Jurkat, Clone E6-1 (cell line): Measurements from ENCODE around the gene SET.
"Not testable (repeated sequence)": the region's sequence is repeated elsewhere in the genome, so short reads cannot be mapped to it uniquely, and the experiment has no call there.

ENCODE experiments used
- DNase-seq: peaks from one replicate; pipeline ENCODE4 v3.0.0-alpha.2; 2011; ENCODE audit warnings: low read depth, low spot score
- H3K4me3 ChIP-seq: 2 replicates; pipeline ENCODE4 v1.5.1; 2011; ENCODE audit warnings: mild to moderate bottlenecking, low read length, control low read depth, moderate library complexity

The SET gene

GRCh38 chr9:128684325-128685199 is 4.5 kb upstream of the SET start:
- peak overlapping the region; percentile 24 for H3K4me3 ChIP-seq
- no peak for DNase-seq

- DNase-seq = no peak
- H3K4me3 ChIP-seq = no peak overlapping the region
These were observed 3.2 kb upstream of the SET start for GRCh38 chr9:128685636-128686489.

DNA sequence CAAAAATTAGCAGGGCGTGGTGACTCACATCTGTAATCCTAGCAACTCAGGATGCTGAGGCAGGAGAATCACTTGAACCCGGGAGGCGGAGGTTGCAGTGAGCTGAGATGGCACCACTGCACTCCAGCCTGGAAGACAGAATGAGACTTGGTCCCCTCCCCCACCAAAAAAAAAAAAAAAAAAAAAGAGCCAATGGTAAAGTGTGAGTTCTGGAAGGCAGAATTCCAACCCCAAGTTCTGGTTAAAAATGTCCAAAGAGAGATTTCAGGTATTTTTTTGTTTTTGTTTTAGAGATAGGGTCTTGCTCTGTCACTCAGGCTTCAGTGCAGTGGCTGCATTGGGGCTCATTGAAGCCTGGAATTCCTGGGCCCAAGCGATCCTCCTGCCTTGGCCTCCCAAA is 1.6 kb upstream of the SET start:
- no peak for DNase-seq
- no peak overlapping the region for H3K4me3 ChIP-seq

GRCh38 chr9:128689293-128689774 is 312 bp downstream of the SET start:
- DNase-seq = no peak

GRCh38 chr9:128689820-128690683 is 1.0 kb downstream of the SET start:
- DNase-seq = peak; percentile 56
- peak overlapping the region; percentile 81 for H3K4me3 ChIP-seq

More at GRCh38 chr9:128689293-128689774, 312 bp downstream of the SET start:
- H3K4me3 ChIP-seq = peak overlapping the region; percentile 52

- DNase-seq = no peak
- peak overlapping the region; percentile 81 for H3K4me3 ChIP-seq
These were observed 1.6 kb downstream of the SET start for GRCh38 chr9:128690684-128691034.

GRCh38 chr9:128693738-128694137 is 4.7 kb downstream of the SET start:
- H3K4me3 ChIP-seq = not testable (repeated sequence)

GRCh38 chr9:128694344-128694743 is 5.3 kb downstream of the SET start:
- no peak for DNase-seq
- no peak overlapping the region for H3K4me3 ChIP-seq

More at GRCh38 chr9:128693738-128694137, 4.7 kb downstream of the SET start:
- not testable (repeated sequence) for DNase-seq

DNA sequence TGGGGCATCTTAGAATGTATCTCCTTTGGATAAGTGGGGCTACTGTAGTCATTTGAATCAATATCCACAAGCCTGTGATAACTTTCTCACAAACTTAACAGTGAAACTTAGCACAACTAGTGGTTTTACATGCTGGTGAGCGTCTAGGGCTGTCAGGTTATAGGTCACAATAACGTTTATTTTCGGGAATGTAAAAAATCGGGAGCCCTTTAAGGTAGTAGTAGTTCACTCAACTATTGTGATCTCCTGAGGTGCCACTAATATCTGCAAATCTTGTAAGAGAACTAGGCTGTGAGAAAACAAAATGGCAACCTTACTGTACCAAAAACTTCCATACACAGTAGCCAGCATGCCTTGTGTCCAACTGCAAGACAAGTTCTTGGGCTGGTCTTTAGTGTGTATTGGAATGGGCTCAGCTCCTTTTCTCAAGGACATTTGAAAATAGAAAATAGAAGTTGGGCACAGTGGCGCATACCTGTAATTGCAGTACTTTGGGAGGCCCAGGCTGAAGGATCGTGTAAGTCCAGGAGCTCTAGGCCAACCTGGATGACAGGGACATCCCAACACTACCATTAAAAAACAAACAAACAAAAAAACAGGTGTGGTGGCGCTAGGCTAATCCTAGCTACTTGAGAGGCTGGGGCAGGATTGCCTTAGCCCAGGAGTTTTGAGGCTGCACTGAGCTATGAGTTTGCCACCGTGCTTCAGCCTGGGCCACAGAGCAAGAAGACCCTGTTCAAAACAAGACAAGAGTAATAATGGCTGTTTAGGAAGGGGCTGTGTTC is 8.1 kb downstream of the SET start:
- no peak for DNase-seq
- no peak overlapping the region for H3K4me3 ChIP-seq

DNA sequence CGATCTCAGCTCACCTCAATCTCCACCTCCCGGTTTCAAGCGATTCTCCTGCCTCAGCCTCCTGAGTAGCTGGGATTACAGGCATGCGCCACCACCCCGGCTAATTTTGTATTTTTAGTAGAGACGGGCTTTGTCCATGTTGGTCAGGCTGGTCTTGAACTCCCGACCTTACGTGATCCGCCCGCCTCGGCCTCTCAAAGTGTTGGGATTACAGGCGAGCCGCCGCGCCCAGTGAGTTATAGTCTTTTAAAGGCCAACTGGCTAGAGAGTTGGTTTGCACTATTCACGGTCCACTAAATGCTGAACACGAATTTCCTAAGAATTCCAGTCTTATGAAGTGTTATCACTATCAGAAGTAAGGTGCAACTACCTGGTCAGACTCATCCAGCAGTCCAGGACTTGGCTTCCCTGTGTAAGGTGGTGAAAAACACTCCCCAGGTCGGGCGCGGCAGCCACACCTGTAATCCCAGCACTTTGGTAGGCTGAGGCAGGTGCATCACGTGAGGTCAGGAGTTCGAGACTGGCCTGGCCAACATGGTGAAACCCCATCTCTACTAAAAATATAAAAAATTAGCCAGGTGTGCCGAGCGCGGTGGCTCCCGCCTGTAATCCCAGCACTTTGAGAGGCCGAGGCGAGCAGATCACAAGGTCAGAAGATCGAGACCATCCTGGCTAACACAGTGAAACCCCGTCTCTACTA is 10.2 kb downstream of the SET start:
- not testable (repeated sequence) for H3K4me3 ChIP-seq, DNase-seq

DNA sequence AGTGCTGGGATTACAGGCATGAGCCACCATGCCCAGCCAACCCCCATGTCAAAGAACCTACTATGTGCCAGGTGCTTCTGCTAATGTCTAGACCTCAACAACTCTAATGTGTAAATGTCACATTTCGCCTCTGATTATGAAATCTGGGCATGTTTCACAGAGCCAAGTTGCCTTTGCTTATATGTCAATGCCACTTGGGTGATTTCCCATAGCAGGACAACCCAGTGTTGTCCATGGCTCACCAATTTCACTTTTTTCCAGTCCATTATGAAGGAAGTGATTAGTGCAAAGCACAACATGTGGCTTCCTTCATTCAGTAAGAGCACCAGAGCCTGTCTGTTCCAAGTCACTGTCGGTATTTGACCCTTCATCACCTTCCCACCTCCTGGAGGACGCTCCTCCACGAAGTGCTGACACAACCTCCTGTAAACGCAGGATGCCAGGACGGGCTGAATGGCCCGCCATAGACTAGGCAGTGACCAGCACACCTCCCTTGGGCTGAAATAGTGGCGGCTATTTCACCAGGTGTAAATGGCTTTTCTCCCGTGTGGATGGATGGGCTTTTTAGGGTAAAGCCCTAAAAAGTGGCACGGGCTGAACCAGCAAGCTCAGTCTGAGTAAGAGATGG is 12.3 kb downstream of the SET start:
- DNase-seq = no peak
- H3K4me3 ChIP-seq = no peak overlapping the region; the same call in 1 of the 2 replicates

DNA sequence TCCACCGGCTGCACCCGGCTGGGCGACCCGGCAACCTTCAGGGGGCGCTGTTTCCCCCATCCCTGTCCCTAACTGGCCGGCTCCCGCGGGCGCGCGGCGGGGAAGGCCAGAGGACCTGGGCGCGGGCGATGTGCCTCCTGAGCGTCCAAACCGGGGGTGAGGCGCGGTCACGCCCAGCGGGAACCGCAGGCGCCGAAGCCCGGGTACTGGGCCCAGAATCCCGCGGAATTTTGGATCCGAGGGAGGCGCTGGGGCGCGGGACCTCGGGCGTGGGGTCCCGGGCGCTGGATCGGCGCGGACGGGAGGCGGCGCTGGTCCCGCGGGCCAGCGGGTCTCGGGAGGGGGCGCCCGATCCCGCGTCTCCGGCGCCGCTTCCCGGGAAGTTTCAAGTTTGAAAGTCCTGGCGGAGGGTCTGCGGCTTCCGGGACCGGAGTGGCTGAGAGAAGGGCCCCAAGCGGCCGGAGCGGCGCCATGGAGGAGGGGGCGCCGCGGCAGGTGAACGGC is 13.5 kb downstream of the SET start, which contains the start of gene PKN3:
TSS of gene PKN3 (plus strand) at position 59 of the 504 bp plus-strand sequence. CDS start at position 472, 413 bp downstream.
- H3K4me3 ChIP-seq = peak within 1 kb of the TSS; percentile 55
- no peak for DNase-seq

- DNase-seq = no peak
- peak overlapping the region; percentile 55; the same call in 1 of the 2 replicates for H3K4me3 ChIP-seq
These were observed 14.1 kb downstream of the SET start for GRCh38 chr9:128702949-128703615.

DNA sequence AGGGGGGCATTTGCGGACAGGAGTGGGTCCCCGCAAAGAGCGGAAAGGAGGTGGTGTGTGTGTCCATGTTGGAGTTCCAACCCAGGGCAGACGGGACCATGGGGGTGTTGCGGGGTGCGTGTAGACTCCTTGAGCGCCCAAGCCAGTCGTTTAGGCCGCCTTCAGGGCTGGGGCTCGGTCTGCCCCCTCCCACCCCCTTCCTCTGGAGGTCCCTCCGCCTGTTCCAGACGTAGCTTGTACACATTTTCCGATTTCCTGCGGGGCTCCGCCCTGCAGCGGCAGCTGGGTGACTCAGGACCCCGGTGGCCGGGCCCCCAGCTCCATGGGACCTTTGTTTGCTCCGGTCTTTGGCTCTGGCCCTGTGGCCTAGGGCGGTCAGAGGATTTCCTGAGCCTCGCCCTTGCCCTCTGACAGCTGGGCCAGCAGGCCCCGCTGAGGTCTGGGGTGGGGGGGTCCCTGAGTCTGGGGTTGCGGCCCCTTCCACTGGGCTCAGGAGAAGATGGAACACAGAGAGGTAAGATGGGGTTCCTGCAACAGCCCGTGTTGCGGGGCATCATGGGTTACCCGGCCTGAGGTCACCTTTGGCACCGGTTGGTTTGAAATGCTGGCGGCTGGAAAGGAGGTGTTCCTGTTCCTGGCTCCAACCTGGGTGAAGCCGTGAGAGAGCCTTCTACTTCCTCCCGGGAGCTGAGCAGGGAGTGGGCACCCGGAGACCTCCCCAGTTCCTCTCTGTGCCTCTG is 14.8 kb downstream of the SET start:
- no peak overlapping the region for H3K4me3 ChIP-seq
- no peak for DNase-seq

DNA sequence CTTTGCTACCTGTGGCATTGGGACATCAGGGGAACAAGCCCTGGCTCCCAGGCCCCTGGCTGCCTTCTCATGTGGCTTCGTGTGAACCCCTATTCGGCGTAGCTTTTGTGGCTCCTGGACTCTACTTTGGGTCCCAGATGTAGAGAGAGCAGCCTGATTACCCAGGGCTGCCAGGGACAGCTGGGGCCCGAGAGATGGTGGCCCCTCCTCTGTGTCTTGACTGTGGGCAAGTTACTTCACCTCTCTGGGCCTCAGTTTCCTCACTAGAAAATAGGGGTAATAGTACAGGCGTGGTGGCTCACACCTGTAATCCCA is 15.3 kb downstream of the SET start:
- DNase-seq = no peak
- H3K4me3 ChIP-seq = no peak overlapping the region
